Measurements from ENCODE around the gene SLC16A7.

SLC16A7 gene

GRCh38 chr12:59668674-59669073 is 72.8 kb downstream of the SLC16A7 start:
- no peak overlapping the region for H3K9ac ChIP-seq (ENCODE audit: low read length in 2 of 2)
- H3K27me3 ChIP-seq (ENCODE audit: control insufficient read depth in 1 of 2, insufficient read depth in 2 of 2, low read length in 2 of 2), result no peaks in the 10 kb centered on the region
- H3K9me3 ChIP-seq (ENCODE audit: control insufficient read depth in 2 of 2, low read length in 2 of 2), result no peaks in the 10 kb centered on the region
- no peaks in the 10 kb centered on the region for H3K36me3 ChIP-seq (ENCODE audit: control insufficient read depth in 2 of 2, insufficient read depth in 2 of 2, low read length in 2 of 2)
- no peak overlapping the region for H3K27ac ChIP-seq (ENCODE audit: low read length)
- no peaks in the 10 kb centered on the region for H3K4me1 ChIP-seq (ENCODE audit: control insufficient read depth, insufficient read depth, low read length)
- H3K4me3 ChIP-seq (ENCODE audit: low read length in 2 of 2), result no peak overlapping the region

GRCh38 chr12:59672273-59672672 is 76.4 kb downstream of the SLC16A7 start:
- Histone ChIP-seq H3K9ac (ENCODE audit: low read length in 2 of 2) (no peak overlapping the region), H3K4me1 (ENCODE audit: control insufficient read depth, insufficient read depth, low read length) (no peaks in the 10 kb centered on the region), H3K36me3 (ENCODE audit: control insufficient read depth in 2 of 2, insufficient read depth in 2 of 2, low read length in 2 of 2) (no peaks in the 10 kb centered on the region), H3K9me3 (ENCODE audit: control insufficient read depth in 2 of 2, low read length in 2 of 2) (no peaks in the 10 kb centered on the region), H3K4me3 (ENCODE audit: low read length in 2 of 2) (no peak overlapping the region), H3K27me3 (ENCODE audit: control insufficient read depth in 1 of 2, insufficient read depth in 2 of 2, low read length in 2 of 2) (no peaks in the 10 kb centered on the region), H3K27ac (ENCODE audit: low read length) (no peak overlapping the region)

GRCh38 chr12:59675461-59675860 is 79.6 kb downstream of the SLC16A7 start:
- H3K9ac ChIP-seq (ENCODE audit: low read length in 2 of 2), result no peak overlapping the region
- no peaks in the 10 kb centered on the region for H3K9me3 ChIP-seq (ENCODE audit: control insufficient read depth in 2 of 2, low read length in 2 of 2)
- no peaks in the 10 kb centered on the region for H3K36me3 ChIP-seq (ENCODE audit: control insufficient read depth in 2 of 2, insufficient read depth in 2 of 2, low read length in 2 of 2)
- H3K27me3 ChIP-seq (ENCODE audit: control insufficient read depth in 1 of 2, insufficient read depth in 2 of 2, low read length in 2 of 2), result no peaks in the 10 kb centered on the region
- no peak overlapping the region for H3K27ac ChIP-seq (ENCODE audit: low read length)
- H3K4me3 ChIP-seq (ENCODE audit: low read length in 2 of 2), result no peak overlapping the region
- H3K4me1 ChIP-seq (ENCODE audit: control insufficient read depth, insufficient read depth, low read length), result no peaks in the 10 kb centered on the region

- Histone ChIP-seq H3K9ac (ENCODE audit: low read length in 2 of 2) (no peak overlapping the region), H3K36me3 (ENCODE audit: control insufficient read depth in 2 of 2, insufficient read depth in 2 of 2, low read length in 2 of 2) (no peaks in the 10 kb centered on the region), H3K27ac (ENCODE audit: low read length) (no peak overlapping the region), H3K27me3 (ENCODE audit: control insufficient read depth in 1 of 2, insufficient read depth in 2 of 2, low read length in 2 of 2) (no peaks in the 10 kb centered on the region), H3K4me1 (ENCODE audit: control insufficient read depth, insufficient read depth, low read length) (no peaks in the 10 kb centered on the region), H3K9me3 (ENCODE audit: control insufficient read depth in 2 of 2, low read length in 2 of 2) (no peaks in the 10 kb centered on the region), H3K4me3 (ENCODE audit: low read length in 2 of 2) (no peak overlapping the region)
These were observed 82.0 kb downstream of the SLC16A7 start for GRCh38 chr12:59677857-59678256.

GRCh38 chr12:59678759-59679411 is 83.1 kb downstream of the SLC16A7 start:
- no peak overlapping the region for H3K4me3 ChIP-seq (ENCODE audit: low read length in 2 of 2)
- no peak overlapping the region for H3K9ac ChIP-seq (ENCODE audit: low read length in 2 of 2)
- no peaks in the 10 kb centered on the region for H3K4me1 ChIP-seq (ENCODE audit: control insufficient read depth, insufficient read depth, low read length)
- H3K9me3 ChIP-seq (ENCODE audit: control insufficient read depth in 2 of 2, low read length in 2 of 2), result no peaks in the 10 kb centered on the region
- H3K27me3 ChIP-seq (ENCODE audit: control insufficient read depth in 1 of 2, insufficient read depth in 2 of 2, low read length in 2 of 2), result no peaks in the 10 kb centered on the region
- no peaks in the 10 kb centered on the region for H3K36me3 ChIP-seq (ENCODE audit: control insufficient read depth in 2 of 2, insufficient read depth in 2 of 2, low read length in 2 of 2)
- no peak overlapping the region for H3K27ac ChIP-seq (ENCODE audit: low read length)

GRCh38 chr12:59689776-59690175 is 93.9 kb downstream of the SLC16A7 start:
- peaks cover 0 to 2% of the 10 kb centered on the region in 2 donors for H3K9me3 ChIP-seq (ENCODE audit: control insufficient read depth in 2 of 2, low read length in 2 of 2)
- no peaks in the 10 kb centered on the region for H3K36me3 ChIP-seq (ENCODE audit: control insufficient read depth in 2 of 2, insufficient read depth in 2 of 2, low read length in 2 of 2)
- H3K9ac ChIP-seq (ENCODE audit: low read length in 2 of 2), result no peak overlapping the region
- no peaks in the 10 kb centered on the region for H3K27me3 ChIP-seq (ENCODE audit: control insufficient read depth in 1 of 2, insufficient read depth in 2 of 2, low read length in 2 of 2)
- no peak overlapping the region for H3K27ac ChIP-seq (ENCODE audit: low read length)
- no peak overlapping the region for H3K4me3 ChIP-seq (ENCODE audit: low read length in 2 of 2)
- H3K4me1 ChIP-seq (ENCODE audit: control insufficient read depth, insufficient read depth, low read length), result no peaks in the 10 kb centered on the region

GRCh38 chr12:59695379-59695778 is 99.5 kb downstream of the SLC16A7 start:
- Histone ChIP-seq H3K9ac (ENCODE audit: low read length in 2 of 2) (no peak overlapping the region), H3K27me3 (ENCODE audit: control insufficient read depth in 1 of 2, insufficient read depth in 2 of 2, low read length in 2 of 2) (no peaks in the 10 kb centered on the region), H3K9me3 (ENCODE audit: control insufficient read depth in 2 of 2, low read length in 2 of 2) (peaks cover 0 to 2% of the 10 kb centered on the region in 2 donors), H3K36me3 (ENCODE audit: control insufficient read depth in 2 of 2, insufficient read depth in 2 of 2, low read length in 2 of 2) (no peaks in the 10 kb centered on the region), H3K4me3 (ENCODE audit: low read length in 2 of 2) (no peak overlapping the region), H3K27ac (ENCODE audit: low read length) (no peak overlapping the region), H3K4me1 (ENCODE audit: control insufficient read depth, insufficient read depth, low read length) (no peaks in the 10 kb centered on the region)

- Histone ChIP-seq H3K27me3 (ENCODE audit: control insufficient read depth in 1 of 2, insufficient read depth in 2 of 2, low read length in 2 of 2) (no peaks in the 10 kb centered on the region), H3K9ac (ENCODE audit: low read length in 2 of 2) (no peak overlapping the region), H3K4me3 (ENCODE audit: low read length in 2 of 2) (no peak overlapping the region), H3K36me3 (ENCODE audit: control insufficient read depth in 2 of 2, insufficient read depth in 2 of 2, low read length in 2 of 2) (no peaks in the 10 kb centered on the region), H3K27ac (ENCODE audit: low read length) (no peak overlapping the region), H3K4me1 (ENCODE audit: control insufficient read depth, insufficient read depth, low read length) (no peaks in the 10 kb centered on the region), H3K9me3 (ENCODE audit: control insufficient read depth in 2 of 2, low read length in 2 of 2) (no peaks in the 10 kb centered on the region)
These were observed 102.8 kb downstream of the SLC16A7 start for GRCh38 chr12:59698600-59698999.

GRCh38 chr12:59699421-59700152 is 103.8 kb downstream of the SLC16A7 start:
- Histone ChIP-seq H3K4me3 (ENCODE audit: low read length in 2 of 2) (no peak overlapping the region), H3K4me1 (ENCODE audit: control insufficient read depth, insufficient read depth, low read length) (no peaks in the 10 kb centered on the region), H3K36me3 (ENCODE audit: control insufficient read depth in 2 of 2, insufficient read depth in 2 of 2, low read length in 2 of 2) (no peaks in the 10 kb centered on the region), H3K27ac (ENCODE audit: low read length) (no peak overlapping the region), H3K27me3 (ENCODE audit: control insufficient read depth in 1 of 2, insufficient read depth in 2 of 2, low read length in 2 of 2) (no peaks in the 10 kb centered on the region), H3K9ac (ENCODE audit: low read length in 2 of 2) (no peak overlapping the region), H3K9me3 (ENCODE audit: control insufficient read depth in 2 of 2, low read length in 2 of 2) (no peaks in the 10 kb centered on the region)

GRCh38 chr12:59700153-59700450 is 104.3 kb downstream of the SLC16A7 start:
- H3K36me3 ChIP-seq (ENCODE audit: control insufficient read depth in 2 of 2, insufficient read depth in 2 of 2, low read length in 2 of 2), result no peaks in the 10 kb centered on the region
- H3K9me3 ChIP-seq (ENCODE audit: control insufficient read depth in 2 of 2, low read length in 2 of 2), result no peaks in the 10 kb centered on the region
- H3K9ac ChIP-seq (ENCODE audit: low read length in 2 of 2), result no peak overlapping the region
- no peak overlapping the region for H3K27ac ChIP-seq (ENCODE audit: low read length)
- no peaks in the 10 kb centered on the region for H3K4me1 ChIP-seq (ENCODE audit: control insufficient read depth, insufficient read depth, low read length)
- no peaks in the 10 kb centered on the region for H3K27me3 ChIP-seq (ENCODE audit: control insufficient read depth in 1 of 2, insufficient read depth in 2 of 2, low read length in 2 of 2)
- no peak overlapping the region for H3K4me3 ChIP-seq (ENCODE audit: low read length in 2 of 2)

- Histone ChIP-seq H3K27ac (ENCODE audit: low read length) (no peak overlapping the region), H3K9me3 (ENCODE audit: control insufficient read depth in 2 of 2, low read length in 2 of 2) (no peaks in the 10 kb centered on the region), H3K27me3 (ENCODE audit: control insufficient read depth in 1 of 2, insufficient read depth in 2 of 2, low read length in 2 of 2) (no peaks in the 10 kb centered on the region), H3K9ac (ENCODE audit: low read length in 2 of 2) (no peak overlapping the region), H3K36me3 (ENCODE audit: control insufficient read depth in 2 of 2, insufficient read depth in 2 of 2, low read length in 2 of 2) (no peaks in the 10 kb centered on the region), H3K4me3 (ENCODE audit: low read length in 2 of 2) (no peak overlapping the region), H3K4me1 (ENCODE audit: control insufficient read depth, insufficient read depth, low read length) (no peaks in the 10 kb centered on the region)
These were observed 112.2 kb downstream of the SLC16A7 start for GRCh38 chr12:59708064-59708463.
